GM23338 (cell line): ENCODE measurements around the gene FBXO28.

Experiments
- CREB1 ChIP-seq: fragments of 250-450 bp; sonication (Bioruptor Pico); IDR thresholded peaks from 2 replicates; pipeline ENCODE4 v1.5.0; 2020; ENCODE audit warnings: low read depth, mild to moderate bottlenecking, moderate library complexity
- CTCF ChIP-seq, 2 experiments: fragments of 200-600 bp in 1 of 2; sonication (generic) in 1 of 2; conservative IDR thresholded peaks; 2 replicates each; pipeline versions ENCODE4 v1.5.1 to v1.6.1; 2016 to 2017; ENCODE audit warnings: antibody characterized with exemption in 2 of 2, low read depth in 2 of 2, mild to moderate bottlenecking in 2 of 2, moderate library complexity in 1 of 2
- ETS1 ChIP-seq: IDR thresholded peaks from 2 replicates; pipeline ENCODE4 v1.6.1; 2016; ENCODE audit warnings: antibody characterized with exemption
- EZH2 ChIP-seq: fragments of 200-600 bp; sonication (generic); IDR thresholded peaks from one replicate; pipeline ENCODE4 v1.8.0; 2017; ENCODE audit warnings: antibody characterized with exemption, mild to moderate bottlenecking, low read depth; ENCODE audit not compliant: unreplicated experiment
- EZH2phosphoT487 ChIP-seq: fragments of 200-600 bp; sonication (generic); IDR thresholded peaks from one replicate; pipeline ENCODE4 v1.8.1; 2018; ENCODE audit warnings: antibody characterized with exemption; ENCODE audit not compliant: unreplicated experiment
- JUNB ChIP-seq: IDR thresholded peaks from one replicate; pipeline ENCODE4 v1.6.1; 2016; ENCODE audit warnings: antibody characterized with exemption; ENCODE audit not compliant: unreplicated experiment
- NANOG ChIP-seq: IDR thresholded peaks from 2 replicates; pipeline ENCODE4 v1.6.1; 2016; ENCODE audit warnings: antibody characterized with exemption, borderline replicate concordance
- POLR2AphosphoS5 ChIP-seq: IDR thresholded peaks from 2 replicates; pipeline ENCODE4 v1.6.1; 2016; ENCODE audit warnings: antibody characterized with exemption, low read depth
- REST ChIP-seq: IDR thresholded peaks from one replicate; pipeline ENCODE4 v1.6.1; 2018; ENCODE audit warnings: antibody characterized with exemption; ENCODE audit not compliant: unreplicated experiment
- STAT1 ChIP-seq: IDR thresholded peaks from one replicate; pipeline ENCODE4 v1.6.1; 2016; ENCODE audit warnings: antibody characterized with exemption; ENCODE audit not compliant: unreplicated experiment
- ZNF114 ChIP-seq: fragments of 250-450 bp; sonication (Bioruptor Pico); IDR thresholded peaks from 2 replicates; pipeline ENCODE4 v1.5.0; 2020; ENCODE audit warnings: mild to moderate bottlenecking, moderate library complexity
- ZNF331 ChIP-seq: fragments of 250-450 bp; sonication (Bioruptor Pico); IDR thresholded peaks from 2 replicates; pipeline ENCODE4 v1.5.0; 2020; ENCODE audit warnings: low read depth, mild to moderate bottlenecking, moderate library complexity

GRCh38 chr1:224177356-224177999 is 63.6 kb downstream of the FBXO28 start:
- TF ChIP-seq EZH2 (no peak), CTCF (conservative IDR thresholded peaks at IDR 0.05; ENCODE audit: low read depth in 2 of 2) (no peak), REST (no peak), POLR2AphosphoS5 (no peak), ZNF114 (no peak), JUNB (no peak), STAT1 (no peak), EZH2phosphoT487 (no peak), NANOG (no peak), CREB1 (CRISPR knock-in tag) (no peak), ZNF331 (CRISPR knock-in tag) (no peak), ETS1 (no peak)
